WTC11 (cell line): ENCODE measurements around the gene NEO1. TPM values are rescaled to one million over a fixed set of nuclear protein-coding genes. Genes with fewer than 3 reads are reported as not detected.

Experiments
- ATAC-seq: fragments of 200-7000 bp; cut with Tn5 transposase; 2 replicates; pipeline ENCODE4 v1.10.0; 2021; ENCODE audit warnings: mild to moderate bottlenecking, moderate library complexity
- CTCF ChIA-PET: fragments of 300-600 bp; sonication (Branson Sonifier 250); formaldehyde crosslinking; loops from one replicate; lab custom pipeline; 2021; ENCODE audit warnings: antibody characterized with exemption; lab: Charles Lee
- POLR2A ChIA-PET: fragments of 350-600 bp; sonication (Branson Sonifier 250); formaldehyde crosslinking; loops from one replicate; lab custom pipeline; 2021; ENCODE audit warnings: antibody characterized with exemption; lab: Charles Lee
- DNase-seq: peaks from one replicate; pipeline ENCODE4 v3.0.0; 2021; ENCODE audit warnings: low spot score
- H3K27ac Mint-ChIP-seq: 2 replicates; pipeline ENCODE4 v1.8.0; 2021; ENCODE audit warnings: mixed read lengths
- H3K27me3 Mint-ChIP-seq: 2 replicates; pipeline ENCODE4 v1.8.0; 2021; ENCODE audit warnings: low read depth, mild to moderate bottlenecking, moderate library complexity, mixed read lengths
- H3K36me3 Mint-ChIP-seq: 2 replicates; pipeline ENCODE4 v1.8.0; 2021; ENCODE audit warnings: mixed read lengths
- H3K4me1 Mint-ChIP-seq: 2 replicates; pipeline ENCODE4 v1.8.0; 2022; ENCODE audit warnings: mixed read lengths
- H3K4me3 Mint-ChIP-seq: 2 replicates; pipeline ENCODE4 v1.8.0; 2021; ENCODE audit warnings: mild to moderate bottlenecking, moderate library complexity, mixed read lengths
- H3K9me3 Mint-ChIP-seq: 2 replicates; pipeline ENCODE4 v1.8.0; 2021; ENCODE audit warnings: mixed read lengths
- AR ChIP-seq: fragments of 250-450 bp; sonication (Bioruptor Pico); IDR thresholded peaks from 2 replicates; pipeline ENCODE4 v1.9.0; 2021; ENCODE audit warnings: mild to moderate bottlenecking
- FOXJ3 ChIP-seq: sonication (generic); formaldehyde crosslinking; IDR thresholded peaks from 2 replicates; pipeline ENCODE4 v1.9.0; 2021; ENCODE audit warnings: missing genetic modification reagents, mild to moderate bottlenecking, borderline replicate concordance
- FOXK1 ChIP-seq: sonication (generic); formaldehyde crosslinking; IDR thresholded peaks from 2 replicates; pipeline ENCODE4 v1.8.0; 2022; ENCODE audit warnings: mild to moderate bottlenecking, moderate library complexity, missing genetic modification reagents
- FOXP4 ChIP-seq: sonication (generic); formaldehyde crosslinking; IDR thresholded peaks from 2 replicates; pipeline ENCODE4 v1.8.0; 2022; ENCODE audit warnings: mild to moderate bottlenecking, missing genetic modification reagents
- HMGXB4 ChIP-seq: sonication (generic); formaldehyde crosslinking; IDR thresholded peaks from 2 replicates; pipeline ENCODE4 v1.8.1; 2023; ENCODE audit warnings: mild to moderate bottlenecking, moderate library complexity, missing genetic modification reagents
- KAT7 ChIP-seq: sonication (generic); formaldehyde crosslinking; IDR thresholded peaks from 2 replicates; pipeline ENCODE4 v1.8.1; 2023; ENCODE audit warnings: missing genetic modification reagents, mild to moderate bottlenecking, borderline replicate concordance
- NFE2L1 ChIP-seq: sonication (generic); formaldehyde crosslinking; IDR thresholded peaks from 2 replicates; pipeline ENCODE4 v1.8.1; 2023; ENCODE audit warnings: missing genetic modification reagents
- NR3C1 ChIP-seq: sonication (generic); formaldehyde crosslinking; conservative IDR thresholded peaks from 2 replicates; pipeline ENCODE4 v1.8.1; 2023; ENCODE audit warnings: low read depth, mild to moderate bottlenecking, missing genetic modification reagents
- RELA ChIP-seq: sonication (generic); formaldehyde crosslinking; IDR thresholded peaks from 2 replicates; pipeline ENCODE4 v1.8.1; 2022; ENCODE audit warnings: missing genetic modification reagents, mild to moderate bottlenecking, borderline replicate concordance
- SOX15 ChIP-seq: fragments of 250-450 bp; sonication (Bioruptor Pico); IDR thresholded peaks from 2 replicates; pipeline ENCODE4 v1.9.0; 2021; ENCODE audit warnings: mild to moderate bottlenecking
- SP1 ChIP-seq: sonication (generic); formaldehyde crosslinking; conservative IDR thresholded peaks from 2 replicates; pipeline ENCODE4 v1.8.1; 2022; ENCODE audit warnings: missing genetic modification reagents
- TCF7 ChIP-seq: sonication (generic); formaldehyde crosslinking; IDR thresholded peaks from 2 replicates; pipeline ENCODE4 v1.8.0; 2022; ENCODE audit warnings: mild to moderate bottlenecking, low read depth, missing genetic modification reagents, moderate library complexity
- TP53 ChIP-seq: sonication (generic); formaldehyde crosslinking; IDR thresholded peaks from 2 replicates; pipeline ENCODE4 v1.8.1; 2023; ENCODE audit warnings: mild to moderate bottlenecking, missing genetic modification reagents
- ZNF121 ChIP-seq: sonication (generic); formaldehyde crosslinking; IDR thresholded peaks from 2 replicates; pipeline ENCODE4 v1.8.0; 2023; ENCODE audit warnings: missing genetic modification reagents
- ZNF138 ChIP-seq: sonication (generic); formaldehyde crosslinking; conservative IDR thresholded peaks from 2 replicates; pipeline ENCODE4 v1.8.1; 2022; ENCODE audit warnings: mild to moderate bottlenecking, moderate library complexity, missing genetic modification reagents
- ZNF219 ChIP-seq: sonication (generic); formaldehyde crosslinking; IDR thresholded peaks from 2 replicates; pipeline ENCODE4 v1.8.0; 2023; ENCODE audit warnings: missing genetic modification reagents, mild to moderate bottlenecking, borderline replicate concordance
- ZNF281 ChIP-seq: sonication (generic); formaldehyde crosslinking; IDR thresholded peaks from 2 replicates; pipeline ENCODE4 v1.8.0; 2023; ENCODE audit warnings: mild to moderate bottlenecking, missing genetic modification reagents
- ZNF532 ChIP-seq: fragments of 250-450 bp; sonication (Bioruptor Pico); IDR thresholded peaks from 2 replicates; pipeline ENCODE4 v1.9.0; 2021; ENCODE audit warnings: mild to moderate bottlenecking, borderline replicate concordance
- ZSCAN18 ChIP-seq: fragments of 250-450 bp; sonication (Bioruptor Pico); IDR thresholded peaks from 2 replicates; pipeline ENCODE4 v2.1.2; 2022; ENCODE audit warnings: mild to moderate bottlenecking, moderate library complexity
- total RNA-seq: library from RNA; stranded (reverse); gene quantifications from 3 replicates; pipeline ENCODE4 v1.2.3, GENCODE V29; 2021
- TF ChIP-seq, protein P1 (sequence below): sonication (generic); formaldehyde crosslinking; IDR thresholded peaks from 2 replicates; pipeline ENCODE4 v1.8.0; 2022; ENCODE audit warnings: mild to moderate bottlenecking, missing genetic modification reagents

NEO1 gene
- total RNA-seq, 1 experiment from 2014 or later: 37.1 TPM

DNA sequence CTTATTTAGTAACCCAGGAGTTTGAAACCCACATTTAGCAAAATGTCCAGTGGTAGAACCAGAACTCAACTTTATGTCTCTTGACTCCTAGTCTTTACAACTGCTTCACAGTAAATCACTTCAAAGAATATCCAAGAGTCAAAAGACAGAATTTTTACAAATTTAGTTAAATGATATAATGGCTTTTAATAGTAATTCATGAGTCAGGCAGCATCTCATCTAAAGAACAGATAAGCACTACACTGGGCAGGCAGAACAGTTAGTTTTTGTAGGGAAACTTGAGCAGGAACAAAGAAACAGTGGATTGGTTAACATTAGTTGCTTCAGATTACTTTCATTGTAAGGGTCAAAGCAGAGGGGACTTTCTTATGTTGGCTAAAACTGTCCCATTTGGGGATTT is 120.2 kb downstream of the NEO1 start (continued):
- TF ChIP-seq ZNF532 (no peak), TCF7 (CRISPR knock-in tag) (no peak), ZSCAN18 (no peak), FOXK1 (CRISPR knock-in tag) (no peak), RELA (no peak), ZNF219 (no peak), NR3C1 (CRISPR knock-in tag) (no peak)
- TF ChIP-seq, protein P1, sequence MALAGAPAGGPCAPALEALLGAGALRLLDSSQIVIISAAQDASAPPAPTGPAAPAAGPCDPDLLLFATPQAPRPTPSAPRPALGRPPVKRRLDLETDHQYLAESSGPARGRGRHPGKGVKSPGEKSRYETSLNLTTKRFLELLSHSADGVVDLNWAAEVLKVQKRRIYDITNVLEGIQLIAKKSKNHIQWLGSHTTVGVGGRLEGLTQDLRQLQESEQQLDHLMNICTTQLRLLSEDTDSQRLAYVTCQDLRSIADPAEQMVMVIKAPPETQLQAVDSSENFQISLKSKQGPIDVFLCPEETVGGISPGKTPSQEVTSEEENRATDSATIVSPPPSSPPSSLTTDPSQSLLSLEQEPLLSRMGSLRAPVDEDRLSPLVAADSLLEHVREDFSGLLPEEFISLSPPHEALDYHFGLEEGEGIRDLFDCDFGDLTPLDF (CRISPR knock-in tag): no peak
- TF ChIP-seq, all 79 proteins: peak for 0

DNA sequence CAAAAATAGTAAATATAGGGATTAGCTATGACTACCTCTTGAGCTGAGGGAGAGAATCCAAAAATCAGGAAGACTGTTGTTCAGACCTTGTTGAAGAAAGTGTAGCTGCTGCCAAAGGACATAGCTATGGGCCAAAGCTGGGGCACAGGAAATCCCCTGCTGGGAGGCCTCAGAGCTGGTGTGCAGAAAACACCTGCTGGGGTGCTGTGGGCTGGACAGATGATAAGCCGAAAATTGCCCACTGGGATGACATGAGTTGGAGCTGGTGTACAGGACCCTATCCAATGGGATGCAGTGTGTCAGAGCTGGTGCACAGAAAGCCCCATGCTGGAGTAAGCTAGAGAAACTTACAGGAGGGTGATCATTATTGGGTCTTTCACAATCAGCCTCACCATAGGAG is 121.9 kb downstream of the NEO1 start:
- ATAC-seq (no peak), DNase-seq (peak; percentile 15)
- Mint-ChIP-seq H3K4me3 (no peak overlapping the region), H3K27me3 (no peaks in the 10 kb centered on the region), H3K9me3 (no peaks in the 10 kb centered on the region), H3K4me1 (peaks cover 24% of the 10 kb centered on the region), H3K36me3 (peaks cover 2% of the 10 kb centered on the region; the same call in 1 of the 2 replicates), H3K27ac (no peak overlapping the region)
- ChIA-PET POLR2A (interaction anchor here (0.9 kb wide), 1 partner anchor 12 kb away, joined by 3 read pairs; no protein-coding TSS in a partner anchor), CTCF (interaction anchor here (1.0 to 1.9 kb wide), 2 partner anchors 18 to 452 kb away, joined by 5 read pairs; no protein-coding TSS in a partner anchor)
- TF ChIP-seq ZNF138 (CRISPR knock-in tag): no peak
- no peak for TF ChIP-seq ZNF281
- no peak for TF ChIP-seq HMGXB4
- no peak for TF ChIP-seq AR
- no peak for TF ChIP-seq TCF7 (CRISPR knock-in tag)
- no peak for TF ChIP-seq NFE2L1 (CRISPR knock-in tag)
- no peak for TF ChIP-seq SP1
- TF ChIP-seq KAT7 (CRISPR knock-in tag): no peak
- no peak for TF ChIP-seq ZNF121 (CRISPR knock-in tag)
- TF ChIP-seq ZNF219: no peak
- no peak for TF ChIP-seq TP53 (CRISPR knock-in tag)
- TF ChIP-seq FOXJ3 (CRISPR knock-in tag): no peak
- no peak for TF ChIP-seq SOX15
- TF ChIP-seq FOXP4: no peak
